ENCODE results near the gene ALOXE3.

- TF ChIP-seq TARDBP (IDR thresholded peaks at IDR 0.05) (no peak), BHLHE40 (IDR thresholded peaks at IDR 0.05; ENCODE audit: borderline replicate concordance) (no peak), SP1 (IDR thresholded peaks at IDR 0.05) (no peak), CTBP1 (IDR thresholded peaks at IDR 0.05; ENCODE audit: borderline replicate concordance) (no peak), LEF1 (IDR thresholded peaks at IDR 0.05; ENCODE audit: borderline replicate concordance) (no peak), ZNF384 (IDR thresholded peaks at IDR 0.05) (no peak), FOXA1 (IDR thresholded peaks at IDR 0.05) (no peak), FOXM1 (IDR thresholded peaks at IDR 0.05; ENCODE audit: borderline replicate concordance) (no peak), FOXK2 (IDR thresholded peaks at IDR 0.05) (no peak), PKNOX1 (IDR thresholded peaks at IDR 0.05) (no peak), SUZ12 (IDR thresholded peaks at IDR 0.05) (no peak), ARNT (IDR thresholded peaks at IDR 0.05) (no peak), HDGF (IDR thresholded peaks at IDR 0.05; ENCODE audit: borderline replicate concordance) (no peak), ELF4 (IDR thresholded peaks at IDR 0.05) (no peak)
These were observed 48.4 kb upstream of the ALOXE3 start for GRCh38 chr17:8166731-8167130.
